Measurements from ENCODE around the gene SAXO1.

SAXO1 gene

DNA sequence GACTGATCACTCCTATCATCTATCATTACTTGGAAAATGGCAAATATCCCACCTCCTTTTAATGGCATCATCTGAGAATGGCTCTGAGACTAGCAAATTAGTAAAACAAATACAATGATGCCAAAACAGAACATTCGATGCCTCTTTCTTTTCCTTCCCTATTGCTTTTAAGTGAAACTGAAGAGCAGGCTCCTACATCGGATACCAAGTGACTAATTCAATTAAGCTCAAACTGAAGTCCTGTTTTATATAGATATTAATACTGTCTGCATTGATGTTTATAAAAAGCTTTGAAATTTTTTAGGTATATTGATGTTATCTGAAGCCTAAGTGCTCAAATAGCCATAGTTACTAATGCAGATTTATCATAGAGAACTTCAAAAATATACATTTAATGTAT is 43.9 kb downstream of the SAXO1 start:
- no peak for DNase-seq (ENCODE audit: low read depth in 1 of 2, low spot score in 1 of 2)
- H3K27ac ChIP-seq (replicated peaks), result no peak overlapping the region
- H3K4me3 ChIP-seq (replicated peaks; ENCODE audit: insufficient read depth, low read length), result no peak overlapping the region
- no peaks in the 10 kb centered on the region for H3K27me3 ChIP-seq (ENCODE audit: insufficient read depth, poor library complexity, severe bottlenecking)
- TF ChIP-seq POLR2AphosphoS5 (IDR thresholded peaks at IDR 0.05; ENCODE audit: low read depth) (no peak), GABPA (IDR thresholded peaks at IDR 0.05; ENCODE audit: low read depth) (no peak), SPI1 (IDR thresholded peaks at IDR 0.05; ENCODE audit: borderline replicate concordance, low read depth) (no peak)
- TF ChIP-seq, protein P1, sequence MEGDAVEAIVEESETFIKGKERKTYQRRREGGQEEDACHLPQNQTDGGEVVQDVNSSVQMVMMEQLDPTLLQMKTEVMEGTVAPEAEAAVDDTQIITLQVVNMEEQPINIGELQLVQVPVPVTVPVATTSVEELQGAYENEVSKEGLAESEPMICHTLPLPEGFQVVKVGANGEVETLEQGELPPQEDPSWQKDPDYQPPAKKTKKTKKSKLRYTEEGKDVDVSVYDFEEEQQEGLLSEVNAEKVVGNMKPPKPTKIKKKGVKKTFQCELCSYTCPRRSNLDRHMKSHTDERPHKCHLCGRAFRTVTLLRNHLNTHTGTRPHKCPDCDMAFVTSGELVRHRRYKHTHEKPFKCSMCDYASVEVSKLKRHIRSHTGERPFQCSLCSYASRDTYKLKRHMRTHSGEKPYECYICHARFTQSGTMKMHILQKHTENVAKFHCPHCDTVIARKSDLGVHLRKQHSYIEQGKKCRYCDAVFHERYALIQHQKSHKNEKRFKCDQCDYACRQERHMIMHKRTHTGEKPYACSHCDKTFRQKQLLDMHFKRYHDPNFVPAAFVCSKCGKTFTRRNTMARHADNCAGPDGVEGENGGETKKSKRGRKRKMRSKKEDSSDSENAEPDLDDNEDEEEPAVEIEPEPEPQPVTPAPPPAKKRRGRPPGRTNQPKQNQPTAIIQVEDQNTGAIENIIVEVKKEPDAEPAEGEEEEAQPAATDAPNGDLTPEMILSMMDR (IDR thresholded peaks at IDR 0.05; ENCODE audit: insufficient read depth, low read length), result no peak
- TF ChIP-seq, protein P2, sequence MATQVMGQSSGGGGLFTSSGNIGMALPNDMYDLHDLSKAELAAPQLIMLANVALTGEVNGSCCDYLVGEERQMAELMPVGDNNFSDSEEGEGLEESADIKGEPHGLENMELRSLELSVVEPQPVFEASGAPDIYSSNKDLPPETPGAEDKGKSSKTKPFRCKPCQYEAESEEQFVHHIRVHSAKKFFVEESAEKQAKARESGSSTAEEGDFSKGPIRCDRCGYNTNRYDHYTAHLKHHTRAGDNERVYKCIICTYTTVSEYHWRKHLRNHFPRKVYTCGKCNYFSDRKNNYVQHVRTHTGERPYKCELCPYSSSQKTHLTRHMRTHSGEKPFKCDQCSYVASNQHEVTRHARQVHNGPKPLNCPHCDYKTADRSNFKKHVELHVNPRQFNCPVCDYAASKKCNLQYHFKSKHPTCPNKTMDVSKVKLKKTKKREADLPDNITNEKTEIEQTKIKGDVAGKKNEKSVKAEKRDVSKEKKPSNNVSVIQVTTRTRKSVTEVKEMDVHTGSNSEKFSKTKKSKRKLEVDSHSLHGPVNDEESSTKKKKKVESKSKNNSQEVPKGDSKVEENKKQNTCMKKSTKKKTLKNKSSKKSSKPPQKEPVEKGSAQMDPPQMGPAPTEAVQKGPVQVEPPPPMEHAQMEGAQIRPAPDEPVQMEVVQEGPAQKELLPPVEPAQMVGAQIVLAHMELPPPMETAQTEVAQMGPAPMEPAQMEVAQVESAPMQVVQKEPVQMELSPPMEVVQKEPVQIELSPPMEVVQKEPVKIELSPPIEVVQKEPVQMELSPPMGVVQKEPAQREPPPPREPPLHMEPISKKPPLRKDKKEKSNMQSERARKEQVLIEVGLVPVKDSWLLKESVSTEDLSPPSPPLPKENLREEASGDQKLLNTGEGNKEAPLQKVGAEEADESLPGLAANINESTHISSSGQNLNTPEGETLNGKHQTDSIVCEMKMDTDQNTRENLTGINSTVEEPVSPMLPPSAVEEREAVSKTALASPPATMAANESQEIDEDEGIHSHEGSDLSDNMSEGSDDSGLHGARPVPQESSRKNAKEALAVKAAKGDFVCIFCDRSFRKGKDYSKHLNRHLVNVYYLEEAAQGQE (IDR thresholded peaks at IDR 0.05; ENCODE audit: insufficient replicate concordance, low read depth), result no peak

DNA sequence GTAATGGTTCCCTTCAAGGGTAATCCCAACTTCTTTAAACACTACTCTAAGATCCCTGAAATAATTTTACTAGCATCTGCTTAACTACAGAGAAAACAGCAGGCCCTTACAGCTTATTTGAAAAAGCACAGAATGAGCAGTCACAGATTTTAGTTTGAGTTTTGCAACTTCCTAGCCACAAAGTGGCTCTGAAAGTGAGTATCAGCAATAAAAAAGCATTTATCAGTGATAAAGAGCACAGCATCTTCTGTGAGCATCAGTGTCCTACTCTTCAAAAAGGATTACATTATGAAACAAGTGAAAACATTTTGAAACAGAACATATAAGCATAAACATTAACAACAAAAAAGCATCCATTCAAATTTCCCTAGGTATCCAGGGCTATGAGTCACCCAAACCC is 45.0 kb downstream of the SAXO1 start:
- Histone ChIP-seq H3K4me3 (replicated peaks; ENCODE audit: insufficient read depth, low read length) (no peak overlapping the region), H3K27me3 (ENCODE audit: insufficient read depth, poor library complexity, severe bottlenecking) (no peaks in the 10 kb centered on the region), H3K27ac (replicated peaks) (no peak overlapping the region)
- DNase-seq (ENCODE audit: low read depth in 1 of 2, low spot score in 1 of 2), result no peak
- no peak for TF ChIP-seq SPI1 (IDR thresholded peaks at IDR 0.05; ENCODE audit: borderline replicate concordance, low read depth)
- TF ChIP-seq, protein P2 (IDR thresholded peaks at IDR 0.05; ENCODE audit: insufficient replicate concordance, low read depth), result no peak
- TF ChIP-seq, protein P1 (IDR thresholded peaks at IDR 0.05; ENCODE audit: insufficient read depth, low read length), result no peak
- TF ChIP-seq GABPA (IDR thresholded peaks at IDR 0.05; ENCODE audit: low read depth), result no peak
- no peak for TF ChIP-seq POLR2AphosphoS5 (IDR thresholded peaks at IDR 0.05; ENCODE audit: low read depth)

DNA sequence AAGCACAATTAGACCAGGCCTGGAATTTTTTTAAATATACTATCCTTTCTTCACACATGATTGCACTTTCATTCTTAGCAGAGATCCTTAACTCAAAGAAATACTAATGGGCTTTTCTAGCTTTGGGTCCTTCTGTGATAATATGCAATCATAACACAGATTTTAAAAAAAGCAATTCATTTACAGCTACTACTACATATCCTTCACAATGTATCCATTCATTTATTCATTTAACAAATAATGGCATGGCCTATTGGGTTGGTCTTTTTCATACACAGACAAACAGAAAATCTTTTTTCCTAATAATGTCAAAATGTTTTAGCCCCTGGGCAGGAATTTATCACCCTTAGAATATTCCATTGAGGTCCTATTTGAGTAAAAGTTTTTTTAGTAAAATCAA is 47.0 kb downstream of the SAXO1 start:
- H3K4me3 ChIP-seq (replicated peaks; ENCODE audit: insufficient read depth, low read length), result no peak overlapping the region
- DNase-seq (ENCODE audit: low read depth in 1 of 2, low spot score in 1 of 2), result no peak
- H3K27ac ChIP-seq (replicated peaks), result no peak overlapping the region
- TF ChIP-seq, protein P2 (IDR thresholded peaks at IDR 0.05; ENCODE audit: insufficient replicate concordance, low read depth), result no peak
- TF ChIP-seq GABPA (IDR thresholded peaks at IDR 0.05; ENCODE audit: low read depth), result no peak
- no peak for TF ChIP-seq POLR2AphosphoS5 (IDR thresholded peaks at IDR 0.05; ENCODE audit: low read depth)
- no peak for TF ChIP-seq SPI1 (IDR thresholded peaks at IDR 0.05; ENCODE audit: borderline replicate concordance, low read depth)
- TF ChIP-seq, protein P1 (IDR thresholded peaks at IDR 0.05; ENCODE audit: insufficient read depth, low read length), result no peak
- no peaks in the 10 kb centered on the region for H3K27me3 ChIP-seq (ENCODE audit: insufficient read depth, poor library complexity, severe bottlenecking)

Data from HL-60 (cell line).